Glutamatergic neuron (in vitro differentiated cells): ENCODE results near the gene OR52K2. TPM values are rescaled to one million over a fixed set of nuclear protein-coding genes. Genes with fewer than 3 reads are reported as not detected.
"Not testable (repeated sequence)": the region's sequence is repeated elsewhere in the genome, so short reads cannot be mapped to it uniquely, and the experiment has no call there.

Experiments
- DNase-seq: peaks from one replicate; pipeline ENCODE4 v3.0.0; 2022
- H3K27ac Mint-ChIP-seq: one replicate; pipeline ENCODE4 v1.8.0; 2020; ENCODE audit warnings: mild to moderate bottlenecking, mixed read lengths, inconsistent platforms; ENCODE audit not compliant: unreplicated experiment
- H3K27me3 Mint-ChIP-seq: one replicate; pipeline ENCODE4 v1.8.0; 2020; ENCODE audit warnings: mild to moderate bottlenecking, moderate library complexity, mixed read lengths, inconsistent platforms; ENCODE audit not compliant: unreplicated experiment
- H3K36me3 Mint-ChIP-seq: one replicate; pipeline ENCODE4 v1.8.0; 2020; ENCODE audit warnings: mild to moderate bottlenecking, mixed read lengths, inconsistent platforms; ENCODE audit not compliant: unreplicated experiment
- H3K4me1 Mint-ChIP-seq: one replicate; pipeline ENCODE4 v1.8.0; 2020; ENCODE audit warnings: mild to moderate bottlenecking, low read depth, mixed read lengths, inconsistent platforms; ENCODE audit not compliant: unreplicated experiment
- H3K4me3 Mint-ChIP-seq: one replicate; pipeline ENCODE4 v1.8.0; 2020; ENCODE audit warnings: mild to moderate bottlenecking, mixed read lengths, inconsistent platforms; ENCODE audit not compliant: unreplicated experiment
- H3K9me3 Mint-ChIP-seq: one replicate; pipeline ENCODE4 v1.8.0; 2020; ENCODE audit warnings: mild to moderate bottlenecking, moderate library complexity, mixed read lengths, inconsistent platforms; ENCODE audit not compliant: unreplicated experiment
- total RNA-seq: library from RNA; stranded (reverse); fragmentation: NEBNext Ultra II Directional; extraction: Animal tissue kit (Norgen Biotek cat#: 25700); gene quantifications from one replicate; pipeline ENCODE4 v1.2.1, GENCODE V29; 2021; ENCODE audit not compliant: unreplicated experiment
- TF ChIP-seq, protein P1 (sequence below): fragments of 200-600 bp; sonication (generic); IDR thresholded peaks from one replicate; pipeline ENCODE4 v1.5.0; 2021; ENCODE audit not compliant: partially characterized antibody, unreplicated experiment

The OR52K2 gene
- total RNA-seq, 1 donor from 2014 or later: not detected

GRCh38 chr11:4479644-4480043 is 30.5 kb downstream of the OR52K2 start:
- no peaks in the 10 kb centered on the region for H3K36me3 Mint-ChIP-seq
- H3K27ac Mint-ChIP-seq: no peak overlapping the region
- H3K9me3 Mint-ChIP-seq: no peaks in the 10 kb centered on the region
- no peak for DNase-seq
- TF ChIP-seq, protein P1, sequence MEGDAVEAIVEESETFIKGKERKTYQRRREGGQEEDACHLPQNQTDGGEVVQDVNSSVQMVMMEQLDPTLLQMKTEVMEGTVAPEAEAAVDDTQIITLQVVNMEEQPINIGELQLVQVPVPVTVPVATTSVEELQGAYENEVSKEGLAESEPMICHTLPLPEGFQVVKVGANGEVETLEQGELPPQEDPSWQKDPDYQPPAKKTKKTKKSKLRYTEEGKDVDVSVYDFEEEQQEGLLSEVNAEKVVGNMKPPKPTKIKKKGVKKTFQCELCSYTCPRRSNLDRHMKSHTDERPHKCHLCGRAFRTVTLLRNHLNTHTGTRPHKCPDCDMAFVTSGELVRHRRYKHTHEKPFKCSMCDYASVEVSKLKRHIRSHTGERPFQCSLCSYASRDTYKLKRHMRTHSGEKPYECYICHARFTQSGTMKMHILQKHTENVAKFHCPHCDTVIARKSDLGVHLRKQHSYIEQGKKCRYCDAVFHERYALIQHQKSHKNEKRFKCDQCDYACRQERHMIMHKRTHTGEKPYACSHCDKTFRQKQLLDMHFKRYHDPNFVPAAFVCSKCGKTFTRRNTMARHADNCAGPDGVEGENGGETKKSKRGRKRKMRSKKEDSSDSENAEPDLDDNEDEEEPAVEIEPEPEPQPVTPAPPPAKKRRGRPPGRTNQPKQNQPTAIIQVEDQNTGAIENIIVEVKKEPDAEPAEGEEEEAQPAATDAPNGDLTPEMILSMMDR: no peak
- H3K4me1 Mint-ChIP-seq: no peaks in the 10 kb centered on the region
- no peaks in the 10 kb centered on the region for H3K27me3 Mint-ChIP-seq
- H3K4me3 Mint-ChIP-seq: no peak overlapping the region

GRCh38 chr11:4480577-4481239 is 31.6 kb downstream of the OR52K2 start:
- H3K9me3 Mint-ChIP-seq: no peaks in the 10 kb centered on the region
- DNase-seq: no peak
- H3K27me3 Mint-ChIP-seq: no peaks in the 10 kb centered on the region
- no peak overlapping the region for H3K4me3 Mint-ChIP-seq
- H3K27ac Mint-ChIP-seq: no peak overlapping the region
- TF ChIP-seq, protein P1: no peak
- no peaks in the 10 kb centered on the region for H3K4me1 Mint-ChIP-seq
- no peaks in the 10 kb centered on the region for H3K36me3 Mint-ChIP-seq

GRCh38 chr11:4481240-4481582 is 32.1 kb downstream of the OR52K2 start:
- Mint-ChIP-seq H3K4me1 (no peaks in the 10 kb centered on the region), H3K4me3 (no peak overlapping the region), H3K9me3 (no peaks in the 10 kb centered on the region), H3K27ac (no peak overlapping the region), H3K27me3 (no peaks in the 10 kb centered on the region), H3K36me3 (no peaks in the 10 kb centered on the region)
- no peak for DNase-seq
- TF ChIP-seq, protein P1: no peak

DNA sequence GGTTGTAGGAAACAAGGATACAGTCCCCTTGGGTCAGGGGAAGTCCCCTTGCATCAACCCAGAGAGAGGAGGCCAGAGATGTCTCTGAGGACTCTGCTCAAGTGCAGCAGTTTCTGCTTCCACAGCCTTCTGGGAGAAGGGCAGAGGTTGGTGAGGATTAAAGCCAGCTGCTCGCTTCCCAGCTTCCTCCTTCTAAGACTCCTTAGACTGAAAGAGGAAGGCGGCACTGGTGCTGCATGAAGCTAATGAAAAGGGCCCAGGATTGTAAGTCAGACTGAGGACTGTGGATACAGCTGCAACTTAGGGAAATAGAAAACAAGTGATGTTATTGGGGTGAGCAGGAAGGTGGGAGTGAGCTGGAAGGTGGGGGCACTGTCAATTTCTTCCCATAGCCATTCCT is 33.4 kb downstream of the OR52K2 start, which contains the start of gene OR52K1:
Gene OR52K1 (plus strand): TSS at position 202 of the 400 bp plus-strand sequence. CDS start 6,255 bp downstream, outside the sequence.
- no peak for DNase-seq
- Mint-ChIP-seq H3K4me1 (no peaks in the 10 kb centered on the region), H3K27ac (no peak within 1 kb of the TSS), H3K36me3 (no peaks in the 10 kb centered on the region), H3K9me3 (no peaks in the 10 kb centered on the region), H3K4me3 (no peak within 1 kb of the TSS), H3K27me3 (no peaks in the 10 kb centered on the region)
- TF ChIP-seq, protein P1: no peak

DNA sequence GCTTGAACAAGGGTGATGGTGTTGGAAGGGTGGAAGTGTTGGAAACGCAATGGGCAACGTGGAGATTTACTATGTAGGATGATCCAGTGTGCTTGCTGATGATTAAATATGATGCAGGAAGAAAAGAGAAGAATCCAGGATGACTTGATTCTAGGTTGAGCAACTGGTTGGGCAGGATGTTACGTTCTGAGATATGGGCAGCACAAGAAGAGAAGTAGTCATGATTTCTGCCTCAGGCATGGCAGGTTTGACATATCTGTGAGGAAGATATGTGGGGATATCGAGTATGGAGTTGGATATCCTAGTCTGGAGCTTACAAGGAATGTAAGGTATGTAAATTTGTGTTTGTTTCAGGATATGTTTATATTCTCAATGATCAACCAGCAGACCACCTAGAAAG is 35.2 kb downstream of the OR52K2 start:
- H3K27me3 Mint-ChIP-seq: no peaks in the 10 kb centered on the region
- no peak overlapping the region for H3K4me3 Mint-ChIP-seq
- H3K4me1 Mint-ChIP-seq: no peaks in the 10 kb centered on the region

GRCh38 chr11:4491405-4491804 is 42.3 kb downstream of the OR52K2 start:
- H3K27ac Mint-ChIP-seq, H3K9me3 Mint-ChIP-seq, H3K27me3 Mint-ChIP-seq, DNase-seq, H3K36me3 Mint-ChIP-seq, H3K4me1 Mint-ChIP-seq, H3K4me3 Mint-ChIP-seq: not testable (repeated sequence)

More for the DNA sequence above, 35.2 kb downstream of the OR52K2 start:
- H3K9me3 Mint-ChIP-seq: no peaks in the 10 kb centered on the region
- DNase-seq: no peak
- H3K36me3 Mint-ChIP-seq: no peaks in the 10 kb centered on the region
- TF ChIP-seq, protein P1: no peak
- H3K27ac Mint-ChIP-seq: no peak overlapping the region
